GM19328 (cell line): ENCODE data around the gene ADAMTS9.

Source experiments
- ATAC-seq: cut with Tn5 transposase; IDR thresholded peaks from one replicate; pipeline ENCODE4 v1.9.1; 2021; ENCODE audit warnings: mild to moderate bottlenecking, moderate library complexity; ENCODE audit not compliant: unreplicated experiment

Gene ADAMTS9, protein sequence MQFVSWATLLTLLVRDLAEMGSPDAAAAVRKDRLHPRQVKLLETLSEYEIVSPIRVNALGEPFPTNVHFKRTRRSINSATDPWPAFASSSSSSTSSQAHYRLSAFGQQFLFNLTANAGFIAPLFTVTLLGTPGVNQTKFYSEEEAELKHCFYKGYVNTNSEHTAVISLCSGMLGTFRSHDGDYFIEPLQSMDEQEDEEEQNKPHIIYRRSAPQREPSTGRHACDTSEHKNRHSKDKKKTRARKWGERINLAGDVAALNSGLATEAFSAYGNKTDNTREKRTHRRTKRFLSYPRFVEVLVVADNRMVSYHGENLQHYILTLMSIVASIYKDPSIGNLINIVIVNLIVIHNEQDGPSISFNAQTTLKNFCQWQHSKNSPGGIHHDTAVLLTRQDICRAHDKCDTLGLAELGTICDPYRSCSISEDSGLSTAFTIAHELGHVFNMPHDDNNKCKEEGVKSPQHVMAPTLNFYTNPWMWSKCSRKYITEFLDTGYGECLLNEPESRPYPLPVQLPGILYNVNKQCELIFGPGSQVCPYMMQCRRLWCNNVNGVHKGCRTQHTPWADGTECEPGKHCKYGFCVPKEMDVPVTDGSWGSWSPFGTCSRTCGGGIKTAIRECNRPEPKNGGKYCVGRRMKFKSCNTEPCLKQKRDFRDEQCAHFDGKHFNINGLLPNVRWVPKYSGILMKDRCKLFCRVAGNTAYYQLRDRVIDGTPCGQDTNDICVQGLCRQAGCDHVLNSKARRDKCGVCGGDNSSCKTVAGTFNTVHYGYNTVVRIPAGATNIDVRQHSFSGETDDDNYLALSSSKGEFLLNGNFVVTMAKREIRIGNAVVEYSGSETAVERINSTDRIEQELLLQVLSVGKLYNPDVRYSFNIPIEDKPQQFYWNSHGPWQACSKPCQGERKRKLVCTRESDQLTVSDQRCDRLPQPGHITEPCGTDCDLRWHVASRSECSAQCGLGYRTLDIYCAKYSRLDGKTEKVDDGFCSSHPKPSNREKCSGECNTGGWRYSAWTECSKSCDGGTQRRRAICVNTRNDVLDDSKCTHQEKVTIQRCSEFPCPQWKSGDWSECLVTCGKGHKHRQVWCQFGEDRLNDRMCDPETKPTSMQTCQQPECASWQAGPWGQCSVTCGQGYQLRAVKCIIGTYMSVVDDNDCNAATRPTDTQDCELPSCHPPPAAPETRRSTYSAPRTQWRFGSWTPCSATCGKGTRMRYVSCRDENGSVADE (N-terminal part only)

DNA sequence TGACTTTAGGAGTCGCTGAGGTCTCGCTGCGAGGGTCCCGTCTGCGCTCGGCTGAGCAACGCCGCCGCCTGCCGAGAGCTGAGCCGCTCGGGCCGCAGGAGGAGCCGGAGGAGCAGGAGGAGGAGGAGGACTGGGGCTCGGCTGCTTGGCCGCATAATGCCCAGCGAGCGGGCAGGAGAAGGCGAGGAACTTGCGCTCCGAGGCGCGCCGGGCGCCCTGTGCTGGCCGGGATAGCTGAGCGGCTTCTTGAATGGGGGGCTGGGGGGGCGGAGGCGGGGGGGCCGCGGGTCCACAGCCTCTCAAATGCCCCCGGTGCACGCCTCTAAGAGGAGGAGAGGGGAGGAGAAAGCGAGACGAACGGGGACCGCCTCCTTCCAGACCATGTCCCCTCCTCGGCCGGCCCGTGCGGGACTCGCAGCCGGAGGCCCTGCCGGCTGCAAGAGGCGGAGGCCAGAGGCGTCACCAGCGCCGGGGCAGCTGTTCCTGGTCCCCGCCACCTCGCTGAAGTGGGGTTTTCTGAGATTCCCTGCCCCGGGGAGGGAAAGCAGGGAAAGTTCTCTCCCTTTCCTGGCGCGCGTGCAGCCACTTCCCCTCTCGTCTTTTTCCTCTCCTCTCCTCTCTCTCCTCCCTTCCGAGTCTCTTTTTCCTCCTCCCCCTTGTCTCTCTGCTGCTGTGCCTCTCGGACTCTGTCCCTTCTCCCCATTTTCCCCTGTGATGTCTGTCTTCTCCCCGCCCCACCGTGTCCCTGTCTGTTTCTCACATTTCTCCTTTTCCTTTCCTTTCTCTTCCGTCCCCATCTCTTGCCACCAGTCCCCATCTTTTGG lies at the start of gene ADAMTS9:
Gene ADAMTS9 (minus strand): TSS at position 220 of the 824 bp plus-strand sequence. CDS start 343 bp downstream, outside the sequence.
- ATAC-seq = no peak

DNA sequence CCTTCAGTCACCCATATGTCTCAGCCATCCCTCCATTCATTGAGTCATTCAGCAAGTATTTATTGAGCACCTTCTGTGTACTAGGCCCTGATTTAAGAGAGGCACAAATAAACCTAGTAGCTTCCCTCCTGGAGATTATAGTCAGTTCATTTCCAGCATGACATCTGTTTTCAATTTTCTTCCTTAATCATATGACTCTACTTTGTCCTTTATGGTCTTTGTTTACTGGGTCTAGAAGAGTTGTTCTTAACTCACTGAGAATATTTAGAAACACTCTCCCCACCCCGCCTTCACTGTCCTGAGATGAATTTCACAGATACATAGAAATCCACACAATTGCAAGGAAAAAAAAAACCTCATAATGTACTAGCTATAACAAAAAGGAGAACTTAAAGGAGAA lies 44.8 kb upstream of the ADAMTS9 start:
- no peak for ATAC-seq

DNA sequence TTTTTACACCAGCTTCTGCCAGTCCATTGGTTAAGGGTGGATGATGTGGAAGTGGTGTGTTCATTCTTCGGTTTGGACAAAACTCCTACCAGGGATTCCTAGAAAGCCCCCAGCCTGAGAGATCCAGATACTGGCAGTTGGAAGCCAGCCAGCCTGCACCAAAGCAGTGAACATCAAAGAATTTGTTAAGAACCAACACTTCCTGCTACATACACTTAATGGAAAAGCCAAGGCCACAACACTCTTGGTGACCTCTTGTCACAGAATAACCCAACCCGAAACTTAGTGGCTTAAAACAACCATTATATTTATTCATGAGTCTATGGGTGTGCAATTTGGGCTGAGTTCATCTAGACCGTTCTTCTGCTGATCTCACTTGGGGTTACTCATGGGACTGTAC lies 42.9 kb upstream of the ADAMTS9 start:
- ATAC-seq = no peak

DNA sequence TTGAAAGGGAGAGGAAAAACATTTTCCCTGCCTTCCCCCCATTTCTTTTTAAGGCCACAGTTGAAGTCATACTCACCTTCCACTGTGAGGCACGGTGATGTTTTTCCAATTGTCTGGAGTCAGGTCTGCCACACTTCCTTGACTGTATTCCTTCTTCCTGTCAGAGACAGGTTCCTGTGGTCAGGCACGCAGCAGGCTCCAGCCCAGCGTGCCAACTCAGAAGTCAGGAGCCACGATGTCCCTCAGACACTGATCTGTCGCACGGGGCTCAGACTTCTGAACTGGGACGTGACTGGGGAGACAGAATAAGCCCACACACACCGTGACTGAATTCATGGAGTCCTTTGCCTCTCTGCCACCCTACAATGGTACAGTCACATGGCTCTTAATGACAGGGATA lies 41.2 kb upstream of the ADAMTS9 start:
- ATAC-seq = no peak

DNA sequence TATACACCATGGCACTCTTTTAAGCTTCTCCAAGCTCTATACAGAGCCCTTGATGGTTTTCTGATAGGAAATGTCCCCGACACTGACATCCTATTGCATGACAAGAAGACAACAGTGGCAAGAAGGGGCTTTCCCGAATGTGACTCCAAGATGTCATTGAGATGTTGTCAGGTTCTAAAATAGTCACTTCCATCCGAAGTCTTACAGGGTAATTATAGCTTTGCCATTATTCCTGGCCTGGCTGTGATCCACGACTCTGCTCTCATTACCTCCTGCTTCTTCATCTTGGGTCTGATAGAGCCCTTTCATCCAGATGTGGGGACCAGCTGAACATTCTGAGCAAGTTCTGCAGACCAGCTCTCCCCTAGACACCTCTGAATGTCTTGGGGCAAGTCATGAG lies 40.6 kb upstream of the ADAMTS9 start:
- ATAC-seq = no peak

DNA sequence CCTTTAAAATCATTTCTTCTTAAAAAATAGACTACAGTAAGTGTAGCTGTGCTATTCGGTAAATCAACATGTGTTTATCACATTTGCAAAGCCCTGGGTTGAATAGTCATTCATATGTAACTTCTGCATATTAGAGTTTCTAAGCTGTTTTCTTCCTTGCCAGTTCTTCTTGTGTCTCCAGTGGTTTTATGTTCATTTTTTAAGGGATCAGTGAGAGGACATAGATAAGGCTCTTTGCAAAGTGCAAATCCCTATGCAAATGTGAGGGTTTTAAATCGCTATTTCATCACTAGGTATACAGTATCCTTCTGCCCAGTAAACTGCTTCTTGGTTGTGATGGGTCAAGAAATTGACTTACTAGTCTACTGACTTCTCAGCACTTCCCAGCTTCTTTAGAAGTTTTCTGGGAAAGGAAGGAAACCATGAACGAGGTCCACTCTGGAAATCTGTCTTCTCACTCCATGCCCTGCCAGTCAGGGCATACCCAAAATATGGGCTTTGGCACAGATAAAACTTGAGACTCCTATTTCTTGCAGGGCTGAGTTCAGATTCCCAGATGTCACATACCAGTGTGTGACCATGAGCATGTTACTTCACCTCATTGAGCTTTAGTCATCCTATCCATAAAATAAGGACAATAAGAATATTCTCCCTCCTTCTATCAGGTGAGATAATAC lies 38.8 kb upstream of the ADAMTS9 start:
- no peak for ATAC-seq

DNA sequence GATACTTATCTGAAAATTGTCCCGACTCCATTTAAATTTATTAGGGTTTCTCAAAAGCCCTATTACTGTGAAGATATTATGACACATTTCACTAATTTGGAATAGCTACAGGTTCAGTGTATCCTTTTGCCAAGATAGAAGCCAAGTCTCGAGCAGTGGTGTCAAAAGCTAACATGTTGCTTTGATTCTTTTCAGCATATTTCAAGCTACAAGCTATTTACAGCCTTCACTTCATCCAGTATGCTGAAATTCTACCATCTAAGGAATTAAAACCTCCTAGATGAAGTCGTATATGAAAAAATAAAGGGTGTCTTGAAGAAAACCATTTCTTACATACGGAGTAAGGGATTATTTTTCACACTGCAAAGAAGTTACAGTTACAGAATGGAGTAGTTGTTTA lies 31.2 kb upstream of the ADAMTS9 start:
- no peak for ATAC-seq

DNA sequence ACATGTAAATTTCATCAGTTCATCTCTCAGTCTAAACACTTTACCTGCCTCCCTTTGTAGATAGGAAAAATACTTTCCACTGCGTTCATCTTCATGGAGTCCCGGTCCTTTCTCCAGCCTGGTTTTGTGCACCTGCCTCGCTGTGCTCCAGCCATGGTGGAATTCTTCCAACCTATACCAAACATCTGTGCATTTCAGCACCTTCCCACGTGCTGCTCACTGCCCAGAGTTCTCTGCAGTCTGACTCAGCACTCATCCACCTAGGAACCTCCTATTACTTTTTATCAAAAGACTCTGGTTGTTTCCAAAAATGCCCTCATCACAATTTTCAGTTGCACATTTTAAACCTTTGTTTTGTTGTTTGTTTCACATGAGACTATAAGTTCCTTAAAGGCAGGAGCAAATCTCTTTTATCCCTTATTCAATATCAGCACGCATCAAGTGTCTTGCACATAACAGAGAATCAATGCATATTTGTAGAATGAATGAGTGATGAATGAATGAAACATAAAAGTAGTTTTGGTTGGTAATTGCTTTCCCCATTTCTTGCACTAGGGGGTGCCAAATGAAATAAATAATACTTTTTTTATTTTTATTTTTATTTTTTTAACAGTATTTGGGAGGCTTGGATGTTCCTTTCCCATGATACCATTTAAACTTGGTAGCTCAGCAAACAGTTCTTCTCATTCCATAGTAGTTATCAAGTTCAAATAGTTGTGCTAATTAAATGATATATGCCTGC lies 30.2 kb upstream of the ADAMTS9 start:
- ATAC-seq = no peak

DNA sequence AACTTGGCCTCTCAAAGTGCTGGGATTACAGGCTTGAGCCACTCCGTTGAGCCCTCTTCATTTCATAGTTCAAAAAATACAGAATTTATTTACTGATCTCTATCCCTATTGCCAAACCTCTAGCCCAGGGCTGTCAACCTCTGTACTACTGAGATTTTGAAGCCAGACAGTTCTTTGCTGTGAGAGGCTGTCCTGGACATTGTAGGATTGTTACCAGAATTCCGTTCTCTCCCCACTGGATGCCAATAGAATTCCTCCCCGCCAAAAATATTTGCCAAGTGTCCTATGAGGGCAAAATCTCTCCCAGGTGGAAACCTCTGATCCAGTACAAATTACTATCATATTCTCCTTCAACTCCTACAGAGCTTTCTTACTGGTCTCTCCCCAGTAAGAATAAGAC lies 29.6 kb upstream of the ADAMTS9 start:
- no peak for ATAC-seq

DNA sequence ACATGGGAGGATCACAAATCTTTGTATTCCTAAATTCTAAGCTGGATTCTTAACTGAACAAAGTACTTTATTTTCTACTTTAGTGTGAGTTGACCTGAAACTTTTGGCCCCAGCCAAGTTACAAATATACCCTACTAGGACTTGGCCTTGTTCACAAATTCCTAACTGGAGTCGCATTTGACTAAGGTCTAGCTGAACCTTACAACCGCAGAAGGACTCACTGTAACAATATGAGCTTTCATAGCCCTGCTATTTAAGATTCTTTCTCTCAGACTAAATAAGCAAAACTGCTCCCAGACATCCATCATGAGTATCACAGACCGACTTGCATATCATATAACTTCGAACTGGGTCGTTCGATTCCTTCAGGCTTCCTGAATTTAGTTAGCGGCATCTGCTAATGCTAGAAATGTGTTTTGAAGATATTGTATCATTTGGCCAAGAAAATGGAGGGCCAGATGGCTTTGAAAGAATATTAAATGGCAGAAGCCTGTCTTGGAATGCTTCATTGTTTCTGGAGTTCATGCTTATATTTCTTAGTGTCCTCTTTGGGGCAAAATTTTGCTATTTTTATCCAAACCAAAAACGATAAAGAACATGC lies 28.4 kb upstream of the ADAMTS9 start:
- ATAC-seq = no peak

DNA sequence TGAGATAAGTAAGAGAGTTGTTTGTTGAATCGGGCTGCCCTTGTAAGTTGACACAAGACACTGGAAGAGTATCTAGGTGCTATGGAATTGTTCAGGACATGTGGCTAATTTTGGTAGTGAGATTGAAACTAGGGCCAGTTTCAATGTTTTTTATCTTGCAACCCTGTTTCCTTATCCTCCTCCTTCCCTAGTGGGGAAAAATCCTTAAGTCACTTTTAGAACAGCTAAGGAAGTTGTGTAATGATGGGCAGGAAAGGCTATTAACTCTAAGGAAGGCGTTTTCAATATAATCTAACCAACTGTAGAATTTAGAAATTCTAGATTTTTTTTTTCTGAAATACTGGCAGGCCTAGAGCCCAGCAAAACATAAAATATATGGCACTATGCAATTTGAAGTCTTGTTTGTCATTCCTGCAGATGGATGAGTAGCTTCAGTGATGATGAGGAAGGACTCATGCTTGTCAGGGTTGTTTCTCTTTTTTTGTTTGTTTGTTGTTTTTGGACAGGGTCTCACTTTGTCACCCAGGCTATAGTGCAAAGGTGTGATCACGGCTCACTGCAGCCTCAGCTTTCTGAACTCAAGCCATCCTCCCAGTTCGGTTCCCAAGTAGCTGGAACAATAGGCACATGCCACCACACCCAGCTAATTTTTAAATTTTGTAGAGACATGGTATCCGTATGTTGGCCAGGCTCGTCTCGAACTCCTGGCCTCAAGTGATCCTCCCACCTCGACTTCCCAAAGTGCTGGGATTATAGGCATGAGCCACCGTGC lies 27.6 kb upstream of the ADAMTS9 start:
- ATAC-seq = no peak

DNA sequence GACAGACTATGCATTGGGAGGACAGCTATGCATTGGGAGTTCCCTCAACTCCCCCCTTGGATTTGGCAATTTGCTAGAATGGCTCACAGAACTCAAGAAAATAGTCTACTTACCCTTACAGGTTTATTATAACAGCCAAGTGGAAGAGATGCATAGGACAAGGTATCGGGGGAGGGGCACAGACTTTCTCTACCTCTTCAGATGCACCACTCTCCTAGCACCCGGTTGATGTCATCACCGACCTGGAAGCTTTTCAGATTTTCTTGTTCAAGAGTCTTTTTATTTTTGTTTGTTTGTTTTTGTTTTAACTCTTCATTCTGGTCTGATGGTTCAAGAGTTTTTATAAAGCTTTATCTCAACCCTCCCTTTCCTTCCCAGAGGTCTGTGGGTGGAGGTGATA lies 20.7 kb upstream of the ADAMTS9 start:
- ATAC-seq = no peak

DNA sequence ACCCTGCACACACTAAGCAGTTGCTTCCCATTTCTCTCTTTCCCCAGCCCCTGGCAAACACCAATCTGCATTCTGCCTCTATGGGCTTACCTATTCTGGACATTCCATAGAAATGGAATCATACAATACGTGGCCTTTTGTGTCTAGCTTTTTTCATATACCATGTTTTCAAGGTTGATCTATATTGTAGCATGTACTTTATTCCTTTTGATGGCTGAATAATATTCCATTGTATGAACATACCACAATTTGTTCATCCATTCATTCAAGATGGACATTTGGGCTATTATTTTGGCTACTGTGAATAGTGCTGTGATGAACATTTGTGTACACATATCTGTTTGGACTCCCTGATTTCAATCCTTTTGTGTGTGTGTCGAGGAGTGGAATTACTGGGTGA lies 18.1 kb upstream of the ADAMTS9 start:
- no peak for ATAC-seq

DNA sequence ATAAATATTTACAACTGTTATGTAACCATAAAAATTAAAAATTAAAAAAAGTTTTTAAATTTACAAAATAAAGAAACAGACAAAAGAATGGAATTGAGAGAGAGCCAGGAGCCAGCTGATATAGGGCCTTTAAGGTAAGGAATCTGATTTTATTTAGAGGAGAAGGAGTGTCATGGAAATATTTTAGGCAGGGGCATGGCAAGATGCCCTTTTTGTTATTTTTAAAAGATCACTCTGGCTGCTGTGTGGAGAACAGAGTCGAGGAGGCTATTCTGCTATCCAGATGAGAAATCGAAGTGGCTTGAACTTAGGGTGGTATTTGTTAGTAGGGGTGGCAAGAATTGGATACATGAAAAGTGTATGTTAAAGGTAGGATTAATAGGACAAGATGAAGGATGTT lies 9.1 kb upstream of the ADAMTS9 start:
- ATAC-seq = no peak

DNA sequence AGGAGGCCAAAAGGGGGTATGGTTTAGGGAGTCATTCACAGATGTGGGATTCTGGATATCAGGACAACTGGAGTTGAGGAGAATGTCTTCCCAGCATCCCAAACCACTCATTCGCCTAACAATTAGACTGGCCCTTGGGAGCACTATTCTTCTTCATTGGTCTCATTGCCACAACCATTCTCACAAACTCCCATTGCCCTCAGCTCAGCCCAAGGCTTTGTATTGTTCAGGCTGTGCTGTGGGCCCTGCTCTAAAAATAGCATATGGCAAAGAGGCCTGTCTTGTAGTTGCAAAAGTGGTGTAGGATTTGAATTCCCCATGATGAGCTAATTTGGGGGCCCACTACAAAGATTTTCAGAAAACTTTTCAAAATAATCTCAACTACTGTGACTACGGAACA lies 6.3 kb upstream of the ADAMTS9 start:
- ATAC-seq = no peak

DNA sequence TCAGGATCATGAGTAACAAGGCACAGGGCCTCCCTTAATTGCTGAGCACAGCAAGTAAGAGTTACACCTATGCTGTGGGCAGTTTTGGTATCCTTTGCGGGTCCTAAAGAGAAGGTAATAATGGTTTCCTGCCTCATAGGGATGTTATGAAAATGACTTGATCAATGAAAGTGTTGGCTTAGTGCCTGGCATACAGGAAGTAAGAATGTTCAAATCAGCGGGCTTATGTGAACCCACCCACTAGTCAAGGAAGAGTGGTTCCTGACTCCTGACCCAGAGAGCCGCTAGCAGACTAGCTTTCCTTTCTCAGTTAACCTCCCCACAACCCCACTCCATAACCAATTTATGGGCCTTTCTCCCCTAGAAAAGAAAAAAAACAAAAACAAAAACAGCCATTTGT lies 5.2 kb upstream of the ADAMTS9 start:
- ATAC-seq = no peak

DNA sequence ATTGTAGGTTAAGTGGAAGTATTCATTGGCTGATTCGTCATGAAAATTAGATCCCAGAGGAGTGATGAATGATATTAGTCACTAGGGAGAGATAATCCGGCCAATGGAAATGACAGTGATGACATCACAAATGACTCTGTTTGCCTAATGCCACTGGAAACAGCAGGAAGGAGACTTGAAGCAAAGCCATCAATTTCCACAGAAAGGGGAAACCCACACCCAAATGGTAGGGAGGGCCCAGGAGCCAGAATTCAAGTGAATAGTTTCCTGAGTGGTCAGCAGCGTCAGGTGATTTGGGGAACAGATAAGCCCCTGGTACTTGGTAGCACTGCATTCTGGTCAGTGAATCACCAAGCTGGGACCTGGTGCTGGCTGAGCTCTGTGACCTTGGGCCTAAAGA lies 3.3 kb upstream of the ADAMTS9 start:
- no peak for ATAC-seq
